ENCODE data around the gene STOML2. TPM values are rescaled to one million over a fixed set of nuclear protein-coding genes. Genes with fewer than 3 reads are reported as not detected.
"Not testable (repeated sequence)": the region's sequence is repeated elsewhere in the genome, so short reads cannot be mapped to it uniquely, and the experiment has no call there.

The STOML2 gene
- polyA plus RNA-seq, result 89.9 TPM

DNA sequence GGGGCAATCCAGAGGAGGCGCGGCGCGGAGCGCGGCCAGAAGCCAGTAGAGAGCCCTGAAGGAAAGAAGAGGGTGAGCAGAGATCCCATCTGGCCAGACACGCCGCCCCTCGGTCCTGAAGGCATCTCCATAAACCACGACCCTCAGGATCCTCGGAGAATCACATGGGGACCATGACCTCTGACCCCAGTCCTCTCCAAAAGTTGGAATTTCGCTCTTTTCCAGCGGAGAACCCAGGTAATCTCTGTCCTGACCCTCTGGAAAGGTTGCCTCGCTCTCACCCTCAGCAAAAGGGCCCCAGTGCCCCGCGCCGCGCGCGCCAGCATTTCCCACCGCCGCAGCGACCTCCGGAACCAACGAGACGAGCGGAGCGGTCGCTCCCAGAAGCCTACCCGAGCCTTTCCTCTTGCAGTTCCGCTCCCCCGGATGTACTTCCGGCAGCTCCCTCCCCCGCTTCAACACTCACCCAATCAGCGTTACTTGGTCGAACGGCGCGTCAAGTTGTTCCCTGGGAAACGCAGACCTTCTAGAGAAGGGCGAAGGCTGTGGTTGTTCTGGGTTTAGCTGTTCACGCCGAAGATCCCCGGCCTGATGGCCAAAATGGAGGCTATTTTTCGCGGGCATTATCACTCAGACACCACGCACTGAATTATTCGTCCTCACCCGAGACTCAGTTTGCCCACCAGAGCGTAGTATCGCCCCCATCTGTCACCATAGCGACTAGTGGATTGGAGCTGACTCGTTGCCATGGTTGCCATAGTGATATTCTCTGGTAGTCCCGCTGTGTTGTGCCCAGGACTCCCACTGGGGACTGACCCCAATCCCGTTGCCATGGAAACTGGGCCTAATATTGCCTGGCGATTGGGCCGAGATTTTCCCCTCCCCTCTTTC is at the start of gene STOML2:
Gene STOML2 (minus strand): TSS at position 363 of the 891 bp plus-strand sequence. CDS start 37 bp downstream, at position 326.
- H3K4me1 Mint-ChIP-seq, result peaks cover 6 to 18% (median 10%) of the 10 kb centered on the region in 3 donors
- H3K36me3 Mint-ChIP-seq, result peaks cover 3% of the 10 kb centered on the region
- no peaks in the 10 kb centered on the region for H3K9me3 Mint-ChIP-seq
- no peaks in the 10 kb centered on the region for H3K27me3 Mint-ChIP-seq
- H3K4me3 Mint-ChIP-seq, result peak within 1 kb of the TSS; percentile 86 to 97 (median 93)
- peak within 1 kb of the TSS; percentile 79 to 99 (median 98) for H3K27ac Mint-ChIP-seq

GRCh38 chr9:35147941-35148563 is 45.1 kb upstream of the STOML2 start:
- peaks cover 7 to 31% (median 15%) of the 10 kb centered on the region in 3 donors for H3K9me3 Mint-ChIP-seq
- not testable (repeated sequence) for H3K27ac Mint-ChIP-seq, H3K27me3 Mint-ChIP-seq, H3K36me3 Mint-ChIP-seq, H3K4me3 Mint-ChIP-seq, H3K4me1 Mint-ChIP-seq

DNA sequence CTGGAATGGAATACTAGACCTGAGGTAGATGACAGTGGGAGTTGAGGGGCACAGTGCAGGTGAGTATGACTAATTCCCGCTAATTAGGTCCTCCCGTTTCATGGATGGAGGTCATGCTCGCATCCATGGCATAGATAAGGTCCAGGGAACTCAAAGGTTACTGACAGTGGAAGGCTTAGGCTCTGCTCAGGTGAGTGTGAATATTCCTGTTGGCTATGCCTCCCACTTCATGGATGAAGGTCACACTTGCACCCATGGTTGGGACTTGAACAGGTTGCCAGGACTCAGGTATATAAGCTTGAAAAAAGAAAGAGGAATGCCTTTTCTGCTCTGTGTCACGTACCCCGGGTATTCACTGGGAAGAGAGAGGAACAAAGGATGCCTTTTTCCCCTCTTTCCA is 39.1 kb upstream of the STOML2 start:
- peaks cover 0 to 3% (median 0%) of the 10 kb centered on the region in 3 donors for H3K4me1 Mint-ChIP-seq
- no peak overlapping the region for H3K4me3 Mint-ChIP-seq
- H3K27me3 Mint-ChIP-seq, result peaks cover 6% of the 10 kb centered on the region
- H3K36me3 Mint-ChIP-seq, result no peaks in the 10 kb centered on the region
- H3K27ac Mint-ChIP-seq, result no peak overlapping the region
- H3K9me3 Mint-ChIP-seq, result peaks cover 2 to 5% (median 3%) of the 10 kb centered on the region in 3 donors

DNA sequence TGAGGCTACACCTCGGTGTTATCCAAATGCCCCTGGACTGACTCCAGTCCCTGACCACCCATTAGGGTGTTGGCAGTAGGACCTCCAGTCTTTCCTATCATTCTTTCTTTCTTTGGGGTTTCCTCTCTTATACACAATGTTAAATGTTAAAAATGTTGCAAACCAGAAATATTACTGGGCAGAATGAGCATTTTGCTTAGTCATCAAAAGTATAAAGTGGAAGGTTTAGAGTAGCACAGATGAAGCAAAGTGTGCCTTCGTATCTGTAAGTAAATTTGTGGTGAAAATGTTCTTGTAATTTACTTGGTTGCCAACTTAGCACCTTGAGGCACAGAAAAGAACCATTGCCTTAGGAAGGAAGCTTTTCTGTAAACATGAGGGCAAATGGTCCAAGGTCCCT is 37.2 kb upstream of the STOML2 start:
- H3K4me1 Mint-ChIP-seq, result peaks cover 0 to 3% (median 0%) of the 10 kb centered on the region in 3 donors
- no peaks in the 10 kb centered on the region for H3K36me3 Mint-ChIP-seq
- H3K9me3 Mint-ChIP-seq, result peaks cover 0 to 5% (median 3%) of the 10 kb centered on the region in 3 donors
- peaks cover 6% of the 10 kb centered on the region for H3K27me3 Mint-ChIP-seq
- H3K27ac Mint-ChIP-seq, result no peak overlapping the region
- H3K4me3 Mint-ChIP-seq, result no peak overlapping the region

GRCh38 chr9:35136866-35137265 is 33.9 kb upstream of the STOML2 start:
- Mint-ChIP-seq H3K4me1 (peaks cover 0 to 4% (median 0%) of the 10 kb centered on the region in 3 donors), H3K27me3 (peaks cover 4% of the 10 kb centered on the region), H3K27ac (no peak overlapping the region), H3K9me3 (peaks cover 4 to 6% (median 4%) of the 10 kb centered on the region in 3 donors), H3K4me3 (no peak overlapping the region), H3K36me3 (peaks cover 3% of the 10 kb centered on the region)

DNA sequence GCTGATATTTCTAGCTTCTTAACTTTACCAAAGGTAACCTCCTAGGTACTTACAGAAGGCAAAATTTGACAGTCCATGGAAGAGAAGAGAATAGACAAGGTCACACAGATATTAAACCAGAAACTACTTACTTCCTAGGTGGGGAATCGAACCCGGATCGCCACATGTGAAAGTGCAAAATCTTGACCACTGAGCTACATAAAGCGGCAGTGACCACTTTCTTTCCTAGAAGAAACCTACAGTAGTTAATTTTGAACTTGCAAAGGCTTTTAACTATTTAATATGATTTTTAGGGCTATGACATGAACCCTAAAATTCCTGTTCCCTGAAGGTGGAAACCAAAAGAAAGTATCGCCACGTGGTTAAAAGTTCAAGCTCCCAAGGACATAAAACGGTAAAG is 33.1 kb upstream of the STOML2 start:
- Mint-ChIP-seq H3K36me3 (peaks cover 3% of the 10 kb centered on the region), H3K4me1 (peaks cover 0 to 4% (median 0%) of the 10 kb centered on the region in 3 donors), H3K27me3 (peaks cover 2% of the 10 kb centered on the region), H3K4me3 (no peak overlapping the region), H3K27ac (no peak overlapping the region), H3K9me3 (peaks cover 4 to 6% (median 5%) of the 10 kb centered on the region in 3 donors)

DNA sequence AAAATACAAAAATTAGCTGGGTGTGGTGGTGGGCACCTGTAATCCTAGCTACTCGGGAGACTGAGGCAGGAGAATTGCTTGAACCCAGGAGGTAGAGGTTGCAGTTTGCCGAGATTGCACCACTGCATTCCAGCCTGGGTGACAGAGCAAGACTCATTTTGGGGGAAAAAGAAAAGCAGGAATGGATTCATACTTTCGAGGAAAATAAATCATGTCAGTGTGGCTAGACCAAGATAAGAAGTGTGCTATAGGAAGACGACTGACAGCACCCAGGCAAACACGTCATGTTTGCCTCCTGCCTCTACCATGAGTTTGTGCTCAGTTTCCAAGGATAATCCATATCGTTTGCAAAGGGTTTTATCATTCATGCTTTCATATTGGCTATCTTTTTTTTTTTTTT is 32.0 kb upstream of the STOML2 start:
- Mint-ChIP-seq H3K36me3 (peaks cover 3% of the 10 kb centered on the region), H3K9me3 (peaks cover 2 to 6% (median 4%) of the 10 kb centered on the region in 3 donors), H3K4me1 (peaks cover 0 to 3% (median 0%) of the 10 kb centered on the region in 3 donors), H3K27ac (no peak overlapping the region), H3K27me3 (peaks cover 2% of the 10 kb centered on the region), H3K4me3 (no peak overlapping the region)

GRCh38 chr9:35116898-35117551 is 14.1 kb upstream of the STOML2 start:
- peaks cover 26 to 34% (median 29%) of the 10 kb centered on the region in 3 donors for H3K4me1 Mint-ChIP-seq
- H3K27ac Mint-ChIP-seq, result peak overlapping the region; percentile 95 to 97 (median 97)
- H3K4me3 Mint-ChIP-seq, result peak overlapping the region; percentile 94 to 99 (median 98)
- no peaks in the 10 kb centered on the region for H3K36me3 Mint-ChIP-seq
- H3K27me3 Mint-ChIP-seq, result no peaks in the 10 kb centered on the region
- H3K9me3 Mint-ChIP-seq, result no peaks in the 10 kb centered on the region

GRCh38 chr9:35116539-35116897 is 13.6 kb upstream of the STOML2 start:
- Mint-ChIP-seq H3K9me3 (no peaks in the 10 kb centered on the region), H3K27me3 (no peaks in the 10 kb centered on the region), H3K4me3 (peak overlapping the region; percentile 94 to 99 (median 98)), H3K27ac (peak overlapping the region; percentile 95 to 97 (median 97)), H3K4me1 (peaks cover 31 to 39% (median 34%) of the 10 kb centered on the region in 3 donors), H3K36me3 (no peaks in the 10 kb centered on the region)

DNA sequence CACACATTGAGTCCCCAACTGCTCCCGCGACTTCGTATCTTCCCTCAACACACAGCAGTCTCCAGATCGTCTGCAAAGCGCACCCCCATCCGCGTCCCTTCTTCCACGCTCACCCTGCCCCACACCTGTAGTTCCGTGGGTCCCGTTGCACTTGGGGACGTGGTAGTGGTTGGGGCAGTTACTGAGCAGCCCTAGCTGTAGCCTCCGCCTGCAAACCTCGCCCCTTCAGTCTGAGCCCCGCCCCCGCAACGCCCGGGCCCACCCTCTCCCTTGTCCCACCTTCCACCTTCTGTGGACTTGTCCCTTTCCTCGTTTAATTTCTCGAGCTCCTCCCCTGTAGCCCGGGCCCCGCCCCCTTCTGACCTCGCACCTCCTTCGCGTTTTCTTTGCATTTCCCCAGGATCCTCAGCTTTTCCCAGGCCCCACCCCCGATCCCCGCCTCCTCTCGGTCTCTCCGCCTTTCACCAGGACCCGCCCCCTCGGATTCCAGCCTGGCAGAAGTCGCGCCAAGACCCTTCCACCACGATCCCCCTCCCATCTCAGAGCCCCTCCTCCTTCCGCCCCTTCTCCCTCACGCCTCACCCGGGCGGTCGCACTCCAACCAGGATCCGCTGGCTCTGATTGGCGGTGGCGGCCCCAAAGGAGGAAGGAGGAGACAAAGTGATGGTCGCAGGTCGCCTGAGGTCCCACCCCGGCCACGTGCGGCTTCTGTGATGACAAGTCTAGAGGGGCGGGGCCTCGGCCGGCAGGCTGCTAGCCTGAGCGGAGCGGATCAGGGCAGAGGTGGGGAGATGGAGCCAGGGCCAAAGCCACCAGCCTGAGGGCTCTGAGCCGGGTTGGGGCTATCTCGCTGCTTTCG is 13.0 kb upstream of the STOML2 start, which contains the start of gene ATOSB:
Gene ATOSB (minus strand): TSS at position 183 of the 859 bp plus-strand sequence. CDS start 7,588 bp downstream, outside the sequence.
- no peaks in the 10 kb centered on the region for H3K9me3 Mint-ChIP-seq
- H3K36me3 Mint-ChIP-seq, result no peaks in the 10 kb centered on the region
- peaks cover 33 to 44% (median 37%) of the 10 kb centered on the region in 3 donors for H3K4me1 Mint-ChIP-seq
- peak within 1 kb of the TSS; percentile 94 to 99 (median 98) for H3K4me3 Mint-ChIP-seq
- no peaks in the 10 kb centered on the region for H3K27me3 Mint-ChIP-seq
- peak within 1 kb of the TSS; percentile 95 to 97 (median 97) for H3K27ac Mint-ChIP-seq

- peaks cover 36 to 47% (median 39%) of the 10 kb centered on the region in 3 donors for H3K4me1 Mint-ChIP-seq
- H3K27me3 Mint-ChIP-seq, result no peaks in the 10 kb centered on the region
- H3K36me3 Mint-ChIP-seq, result no peaks in the 10 kb centered on the region
- H3K4me3 Mint-ChIP-seq, result peak overlapping the region; percentile 94 to 99 (median 98)
- peak overlapping the region; percentile 43 to 95 (median 78) for H3K27ac Mint-ChIP-seq
- no peaks in the 10 kb centered on the region for H3K9me3 Mint-ChIP-seq
These were observed 12.1 kb upstream of the STOML2 start for GRCh38 chr9:35114840-35115628.

- Mint-ChIP-seq H3K4me3 (peak overlapping the region; percentile 94 to 99 (median 98)), H3K36me3 (no peaks in the 10 kb centered on the region), H3K4me1 (peaks cover 36 to 47% (median 39%) of the 10 kb centered on the region in 3 donors), H3K27ac (peak overlapping the region; percentile 32 to 95 (median 46)), H3K9me3 (no peaks in the 10 kb centered on the region), H3K27me3 (no peaks in the 10 kb centered on the region)
These were observed 11.3 kb upstream of the STOML2 start for GRCh38 chr9:35114113-35114839.

All from IgD-negative memory B cell (primary cell).